SU-DHL-6 (cell line): ENCODE results near the gene CCDC167.

Source experiments
- H2AFZ ChIP-seq: fragments of 200-600 bp; sonication (generic); 2 replicates; pipeline ENCODE4 v1.6.1; 2014; ENCODE audit warnings: low read depth, mild to moderate bottlenecking, moderate library complexity, mixed read lengths, antibody characterized with exemption, low read length; ENCODE audit not compliant: severe bottlenecking
- H3F3A ChIP-seq: fragments of 200-600 bp; shearing (Covaris generic); 2 replicates; pipeline ENCODE4 v1.6.0; 2016; ENCODE audit warnings: antibody characterized with exemption, mild to moderate bottlenecking; ENCODE audit not compliant: insufficient read depth
- H3K27ac ChIP-seq: fragments of 200-600 bp; sonication (generic); 2 replicates; pipeline ENCODE4 v1.5.1; 2016; ENCODE audit warnings: low read depth, mild to moderate bottlenecking, low read length, moderate library complexity, mixed read lengths
- H3K27me3 ChIP-seq: fragments of 200-600 bp; sonication (generic), shearing (Covaris generic); 2 replicates; pipeline ENCODE4 v1.6.0; 2014; ENCODE audit warnings: mild to moderate bottlenecking, low read length
- H3K36me3 ChIP-seq: fragments of 200-600 bp; sonication (generic); 2 replicates; pipeline ENCODE4 v1.6.1; 2014; ENCODE audit warnings: mild to moderate bottlenecking, low read length, mixed read lengths
- H3K4me2 ChIP-seq: fragments of 300-600, 200-600 bp; shearing (Covaris generic), sonication (generic); 2 replicates; pipeline ENCODE4 v1.6.0; 2014; ENCODE audit warnings: low read length, low read depth, mild to moderate bottlenecking; ENCODE audit not compliant: poor library complexity, severe bottlenecking
- H3K4me3 ChIP-seq: fragments of 200-600 bp; sonication (generic); 2 replicates; pipeline ENCODE4 v1.5.1; 2014; ENCODE audit warnings: antibody characterized with exemption, low read length, mild to moderate bottlenecking, mixed read lengths; ENCODE audit not compliant: insufficient read depth, poor library complexity, severe bottlenecking
- H3K79me2 ChIP-seq: fragments of 200-600 bp; sonication (generic); 2 replicates; pipeline ENCODE4 v1.6.1; 2014; ENCODE audit warnings: mild to moderate bottlenecking, low read length, moderate library complexity; ENCODE audit not compliant: insufficient read depth
- H3K9ac ChIP-seq: fragments of 200-600 bp; sonication (generic); 2 replicates; pipeline ENCODE4 v1.7.0; 2014; ENCODE audit warnings: mild to moderate bottlenecking, low read length
- H3K9me2 ChIP-seq: fragments of 200-600 bp; sonication (generic); replicated peaks from 2 replicates; pipeline ENCODE4 v1.6.1; 2014; ENCODE audit warnings: low read length; ENCODE audit not compliant: insufficient read depth
- H3K9me3 ChIP-seq: fragments of 200-600 bp; sonication (generic); 2 replicates; pipeline ENCODE4 v1.6.1; 2014; ENCODE audit warnings: low read length, mixed read lengths; ENCODE audit not compliant: insufficient read depth
- H4K20me1 ChIP-seq: fragments of 200-600 bp; sonication (generic); 2 replicates; pipeline ENCODE4 v1.6.1; 2014; ENCODE audit warnings: low read depth, mild to moderate bottlenecking, antibody characterized with exemption, low read length, moderate library complexity, mixed read lengths
- CTCF ChIP-seq: fragments of 200-600 bp; sonication (generic); IDR thresholded peaks from one replicate; pipeline ENCODE4 v1.5.1; 2017; ENCODE audit warnings: antibody characterized with exemption, mild to moderate bottlenecking, low read length, moderate library complexity; ENCODE audit not compliant: insufficient read depth, poor library complexity, severe bottlenecking
- EZH2phosphoT487 ChIP-seq: fragments of 200-600 bp; sonication (generic), shearing (Covaris generic); conservative IDR thresholded peaks from 2 replicates; pipeline ENCODE4 v1.6.1; 2018; ENCODE audit warnings: mild to moderate bottlenecking, antibody characterized with exemption, low read length, moderate library complexity, mixed read lengths

Gene CCDC167

GRCh38 chr6:37491830-37492208 is 7.9 kb downstream of the CCDC167 start:
- Histone ChIP-seq H3K9me3 (no peaks in the 10 kb centered on the region), H3K27ac (no peak overlapping the region), H3K4me2 (no peak overlapping the region), H3K79me2 (peaks cover 68% of the 10 kb centered on the region), H4K20me1 (no peaks in the 10 kb centered on the region; the same call in 1 of the 2 replicates), H3K36me3 (no peaks in the 10 kb centered on the region), H3K4me3 (no peak overlapping the region), H3F3A (no peaks in the 10 kb centered on the region), H2AFZ (no peak overlapping the region), H3K27me3 (no peaks in the 10 kb centered on the region), H3K9ac (no peak overlapping the region), H3K9me2 (no peaks in the 10 kb centered on the region)
- TF ChIP-seq CTCF (no peak), EZH2phosphoT487 (no peak)

GRCh38 chr6:37491171-37491829 is 8.4 kb downstream of the CCDC167 start:
- Histone ChIP-seq H3K79me2 (peaks cover 63% of the 10 kb centered on the region), H3K27ac (no peak overlapping the region), H3K9me2 (no peaks in the 10 kb centered on the region), H3K4me3 (no peak overlapping the region), H3K9me3 (no peaks in the 10 kb centered on the region), H3K36me3 (no peaks in the 10 kb centered on the region), H3F3A (no peaks in the 10 kb centered on the region), H3K27me3 (no peaks in the 10 kb centered on the region), H4K20me1 (no peaks in the 10 kb centered on the region; the same call in 1 of the 2 replicates), H3K4me2 (no peak overlapping the region), H3K9ac (no peak overlapping the region), H2AFZ (no peak overlapping the region)
- no peak for TF ChIP-seq CTCF
- no peak for TF ChIP-seq EZH2phosphoT487

GRCh38 chr6:37490536-37491170 is 9.0 kb downstream of the CCDC167 start:
- Histone ChIP-seq H3K4me2 (no peak overlapping the region), H3K9me3 (no peaks in the 10 kb centered on the region), H3K9me2 (no peaks in the 10 kb centered on the region), H3K4me3 (no peak overlapping the region), H4K20me1 (no peaks in the 10 kb centered on the region; the same call in 1 of the 2 replicates), H3K79me2 (peaks cover 56% of the 10 kb centered on the region), H3K27ac (no peak overlapping the region), H2AFZ (no peak overlapping the region), H3K27me3 (no peaks in the 10 kb centered on the region), H3F3A (peaks cover 4% of the 10 kb centered on the region; the same call in 1 of the 2 replicates), H3K9ac (no peak overlapping the region), H3K36me3 (no peaks in the 10 kb centered on the region)
- TF ChIP-seq CTCF (no peak), EZH2phosphoT487 (no peak)
